Measurements from ENCODE around the gene CHFR. TPM values are rescaled to one million over a fixed set of nuclear protein-coding genes. Genes with fewer than 3 reads are reported as not detected.

Gene CHFR
- total and polyA plus RNA-seq, 2 donors (not counting 3 experiments of a cell fraction or from before 2014, with no cell fraction given), result 45.4 to 66.5 TPM

DNA sequence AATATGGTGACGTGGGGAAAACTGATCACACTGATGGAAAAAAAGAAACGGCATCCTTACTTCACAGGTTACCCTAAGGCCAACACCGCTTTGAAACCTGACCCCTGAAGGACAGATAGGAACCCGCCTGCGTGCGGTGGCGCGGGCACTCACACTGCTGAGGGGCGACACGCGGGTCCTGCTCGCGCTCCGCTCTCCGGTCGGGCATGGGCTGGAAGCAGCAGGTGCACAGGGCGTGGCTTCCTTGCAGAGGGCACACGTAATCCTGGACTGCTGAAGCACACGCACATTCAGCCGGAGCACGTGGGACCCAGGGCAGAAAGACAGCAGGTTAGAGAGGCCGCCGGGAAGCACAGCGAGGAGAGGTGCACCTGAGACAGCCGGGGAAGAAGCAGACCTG is 35.9 kb downstream of the CHFR start:
- Histone ChIP-seq H3K9ac (replicated peaks; ENCODE audit: extremely low read depth, insufficient read depth, low read length) (no peak overlapping the region), H3K27ac (ENCODE audit: insufficient read depth, low read depth, low read length) (no peak overlapping the region), H3K27me3 (ENCODE audit: control insufficient read depth in 2 of 2, insufficient read depth in 2 of 2, low read length in 2 of 2) (no peaks in the 10 kb centered on the region), H4K20me1 (replicated peaks; ENCODE audit: control insufficient read depth, extremely low read depth, insufficient read depth, low read length) (no peaks in the 10 kb centered on the region), H3K4me2 (ENCODE audit: insufficient read depth, low read length) (no peak overlapping the region), H3K9me3 (replicated peaks; ENCODE audit: control insufficient read depth, insufficient read depth, low read length) (no peaks in the 10 kb centered on the region), H3K9me1 (replicated peaks; ENCODE audit: control insufficient read depth, extremely low read depth, insufficient read depth, low read length) (no peaks in the 10 kb centered on the region), H3K36me3 (ENCODE audit: control insufficient read depth in 2 of 2, extremely low read depth in 1 of 2, insufficient read depth in 2 of 2, low read length in 2 of 2) (peaks cover 20 to 48% of the 10 kb centered on the region in 2 experiments), H2AFZ (ENCODE audit: low read depth, low read length) (no peak overlapping the region), H3K4me3 (replicated peaks in 1 of 3; ENCODE audit: insufficient read depth in 1 of 3, low read depth in 1 of 3, low read length in 3 of 3) (no peak overlapping the region), H3K79me2 (ENCODE audit: control insufficient read depth, insufficient read depth, low read length) (no peaks in the 10 kb centered on the region), H3K4me1 (ENCODE audit: control insufficient read depth, extremely low read depth, insufficient read depth, low read length) (no peaks in the 10 kb centered on the region)
- FAIRE-seq, result no peak
- no peak for DNase-seq (ENCODE audit: low read depth, low spot score)
- dilution Hi-C loops (cut with MboI; ENCODE audit: extremely low pct_ligation_motif_present, low sequenced_read_pairs), result no loop called here
- intact Hi-C loops (cut with micrococcal nuclease), result no loop called here
- no peak for TF ChIP-seq EZH2 (IDR thresholded peaks at IDR 0.05; ENCODE audit: borderline replicate concordance, low read depth, low read length, severe bottlenecking)
- no peak for TF ChIP-seq JUN (IDR thresholded peaks at IDR 0.05; ENCODE audit: borderline replicate concordance, insufficient read depth, insufficient read length, low read depth)
- no peak for TF ChIP-seq GATA2 (IDR thresholded peaks at IDR 0.05; ENCODE audit: insufficient read depth, insufficient read length, low read depth, low read length)
- TF ChIP-seq POLR2AphosphoS5 (IDR thresholded peaks at IDR 0.05; ENCODE audit: insufficient read depth, low read depth, low read length), result no peak
- no peak for TF ChIP-seq FOS (IDR thresholded peaks at IDR 0.05; ENCODE audit: borderline replicate concordance, insufficient read depth, low read length)
- TF ChIP-seq, protein P1, sequence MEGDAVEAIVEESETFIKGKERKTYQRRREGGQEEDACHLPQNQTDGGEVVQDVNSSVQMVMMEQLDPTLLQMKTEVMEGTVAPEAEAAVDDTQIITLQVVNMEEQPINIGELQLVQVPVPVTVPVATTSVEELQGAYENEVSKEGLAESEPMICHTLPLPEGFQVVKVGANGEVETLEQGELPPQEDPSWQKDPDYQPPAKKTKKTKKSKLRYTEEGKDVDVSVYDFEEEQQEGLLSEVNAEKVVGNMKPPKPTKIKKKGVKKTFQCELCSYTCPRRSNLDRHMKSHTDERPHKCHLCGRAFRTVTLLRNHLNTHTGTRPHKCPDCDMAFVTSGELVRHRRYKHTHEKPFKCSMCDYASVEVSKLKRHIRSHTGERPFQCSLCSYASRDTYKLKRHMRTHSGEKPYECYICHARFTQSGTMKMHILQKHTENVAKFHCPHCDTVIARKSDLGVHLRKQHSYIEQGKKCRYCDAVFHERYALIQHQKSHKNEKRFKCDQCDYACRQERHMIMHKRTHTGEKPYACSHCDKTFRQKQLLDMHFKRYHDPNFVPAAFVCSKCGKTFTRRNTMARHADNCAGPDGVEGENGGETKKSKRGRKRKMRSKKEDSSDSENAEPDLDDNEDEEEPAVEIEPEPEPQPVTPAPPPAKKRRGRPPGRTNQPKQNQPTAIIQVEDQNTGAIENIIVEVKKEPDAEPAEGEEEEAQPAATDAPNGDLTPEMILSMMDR (IDR thresholded peaks at IDR 0.05; ENCODE audit: extremely low read depth in 1 of 2, insufficient read depth in 1 of 2, low read depth in 1 of 2, low read length in 2 of 2), result no peak
- TF ChIP-seq, protein P2, sequence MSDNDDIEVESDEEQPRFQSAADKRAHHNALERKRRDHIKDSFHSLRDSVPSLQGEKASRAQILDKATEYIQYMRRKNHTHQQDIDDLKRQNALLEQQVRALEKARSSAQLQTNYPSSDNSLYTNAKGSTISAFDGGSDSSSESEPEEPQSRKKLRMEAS (IDR thresholded peaks at IDR 0.05; ENCODE audit: insufficient read depth, insufficient read length), result no peak
- no peak for TF ChIP-seq MYC (IDR thresholded peaks at IDR 0.05; ENCODE audit: low read depth, low read length)
- no peak for TF ChIP-seq POLR2A (IDR thresholded peaks at IDR 0.05; ENCODE audit: low read depth, low read length)
- CTCF ChIA-PET, result no interaction called here
- POLR2A ChIA-PET, result no interaction called here
- no TSS peak for BruUV-seq (replicated peaks)
